Upper lobe of right lung (tissue), 1 donor: ENCODE measurements around the gene LMBRD1. TPM values are rescaled to one million over a fixed set of nuclear protein-coding genes. Genes with fewer than 3 reads are reported as not detected.

Experiments
- ATAC-seq: fragments of 200-7000 bp; cut with Tn5 transposase; one replicate; pipeline ENCODE4 v1.9.1; 2020; ENCODE audit warnings: mild to moderate bottlenecking, moderate library complexity
- DNase-seq: peaks from one replicate; pipeline ENCODE4 v3.0.0-alpha.2; 2020
- H3K27ac ChIP-seq: fragments of 200-600 bp; one replicate; pipeline ENCODE4 v1.8.0; 2022
- H3K27me3 ChIP-seq: fragments of 200-600 bp; one replicate; pipeline ENCODE4 v1.8.0; 2022; ENCODE audit warnings: mild to moderate bottlenecking
- H3K36me3 ChIP-seq: fragments of 200-600 bp; one replicate; pipeline ENCODE4 v1.8.0; 2022
- H3K4me1 ChIP-seq: fragments of 200-600 bp; one replicate; pipeline ENCODE4 v1.8.0; 2022
- H3K4me3 ChIP-seq: fragments of 200-600 bp; one replicate; pipeline ENCODE4 v1.8.0; 2022; ENCODE audit warnings: mild to moderate bottlenecking
- H3K9me3 ChIP-seq: fragments of 200-600 bp; one replicate; pipeline ENCODE4 v1.8.0; 2022
- CTCF ChIP-seq: fragments of 200-600 bp; IDR thresholded peaks from one replicate; pipeline ENCODE4 v1.8.0; 2022; ENCODE audit warnings: antibody characterized with exemption
- intact Hi-C: fragments of 100-400 bp; cut with DNase I; formaldehyde crosslinking; loops from one replicate; pipeline ENCODE4 v1.11.0; 2022
- total RNA-seq: library from RNA; stranded (reverse); fragmentation: NEBNext Ultra II Directional; extraction: Animal tissue kit (Norgen Biotek cat#: 25700); gene quantifications from one replicate; pipeline ENCODE4 v1.2.1, GENCODE V29; 2021
- donor health status: DM: no; HTN: yes; CAD: no; lungs with severe emphysema.

Gene LMBRD1
- total RNA-seq, 1 donor from 2014 or later: 66.7 TPM

GRCh38 chr6:69761853-69762252 is 35.0 kb downstream of the LMBRD1 start:
- Histone ChIP-seq H3K27me3 (no peaks in the 10 kb centered on the region), H3K27ac (no peak overlapping the region), H3K9me3 (no peaks in the 10 kb centered on the region), H3K4me3 (no peak overlapping the region), H3K36me3 (no peaks in the 10 kb centered on the region), H3K4me1 (no peaks in the 10 kb centered on the region)
- DNase-seq (no peak), ATAC-seq (no peak)
- intact Hi-C loops: no loop called here
- TF ChIP-seq CTCF: no peak

GRCh38 chr6:69758214-69758613 is 38.6 kb downstream of the LMBRD1 start:
- no peaks in the 10 kb centered on the region for H3K27me3 ChIP-seq
- no peak overlapping the region for H3K4me3 ChIP-seq
- TF ChIP-seq CTCF: no peak
- H3K9me3 ChIP-seq: no peaks in the 10 kb centered on the region
- H3K4me1 ChIP-seq: no peaks in the 10 kb centered on the region
- H3K36me3 ChIP-seq: no peaks in the 10 kb centered on the region
- no peak overlapping the region for H3K27ac ChIP-seq
- DNase-seq: no peak
- no peak for ATAC-seq
- intact Hi-C loops: no loop called here

- Histone ChIP-seq H3K27ac (no peak overlapping the region), H3K36me3 (no peaks in the 10 kb centered on the region), H3K27me3 (no peaks in the 10 kb centered on the region), H3K9me3 (no peaks in the 10 kb centered on the region), H3K4me1 (no peaks in the 10 kb centered on the region), H3K4me3 (no peak overlapping the region)
- DNase-seq (no peak), ATAC-seq (no peak)
- TF ChIP-seq CTCF: no peak
- intact Hi-C loops: no loop called here
Observed at GRCh38 chr6:69756907-69757306, 39.9 kb downstream of the LMBRD1 start.

- H3K9me3 ChIP-seq: no peaks in the 10 kb centered on the region
- H3K4me1 ChIP-seq: no peaks in the 10 kb centered on the region
- intact Hi-C loops: no loop called here
- ATAC-seq (no peak), DNase-seq (no peak)
- no peak for TF ChIP-seq CTCF
- no peaks in the 10 kb centered on the region for H3K36me3 ChIP-seq
- no peak overlapping the region for H3K27ac ChIP-seq
- no peak overlapping the region for H3K4me3 ChIP-seq
- H3K27me3 ChIP-seq: no peaks in the 10 kb centered on the region
Observed at GRCh38 chr6:69756366-69756765, 40.4 kb downstream of the LMBRD1 start.

- peaks cover 18% of the 10 kb centered on the region for H3K36me3 ChIP-seq
- TF ChIP-seq CTCF: no peak
- H3K4me3 ChIP-seq: no peak overlapping the region
- DNase-seq (no peak), ATAC-seq (no peak)
- H3K27ac ChIP-seq: no peak overlapping the region
- no peaks in the 10 kb centered on the region for H3K4me1 ChIP-seq
- intact Hi-C loops: no loop called here
- H3K27me3 ChIP-seq: no peaks in the 10 kb centered on the region
- H3K9me3 ChIP-seq: no peaks in the 10 kb centered on the region
Observed at GRCh38 chr6:69735027-69735426, 61.8 kb downstream of the LMBRD1 start.

GRCh38 chr6:69732640-69733039 is 64.2 kb downstream of the LMBRD1 start:
- Histone ChIP-seq H3K4me1 (no peaks in the 10 kb centered on the region), H3K36me3 (peaks cover 11% of the 10 kb centered on the region), H3K27ac (no peak overlapping the region), H3K9me3 (no peaks in the 10 kb centered on the region), H3K4me3 (no peak overlapping the region), H3K27me3 (no peaks in the 10 kb centered on the region)
- intact Hi-C loops: no loop called here
- DNase-seq (no peak), ATAC-seq (no peak)
- TF ChIP-seq CTCF: no peak
